ENCODE results near the gene GPR157. TPM values are rescaled to one million over a fixed set of nuclear protein-coding genes. Genes with fewer than 3 reads are reported as not detected.

The GPR157 gene
- total RNA-seq, 6 experiments from 2014 or later: 5.6 to 12.5 (median 7.0) TPM

DNA sequence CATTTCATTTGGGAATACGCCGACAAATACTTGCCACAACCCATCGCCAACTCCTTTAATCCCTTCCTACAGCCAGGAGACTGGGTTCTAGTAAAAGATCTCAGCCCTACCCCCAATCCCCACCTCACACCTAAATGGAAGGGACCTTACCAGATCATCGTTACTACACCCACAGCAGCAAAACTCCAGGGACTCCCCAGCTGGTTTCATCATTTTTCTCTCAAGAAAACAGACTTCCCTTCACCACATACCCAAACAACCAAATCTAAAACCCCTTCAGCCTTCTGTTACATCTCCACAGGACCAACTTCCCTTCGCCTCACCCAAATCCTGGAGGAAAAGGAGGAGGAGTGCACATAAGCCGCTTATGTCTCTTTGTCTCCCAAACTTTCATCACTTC lies 35.8 kb downstream of the GPR157 start:
- no peak overlapping the region for H3K27ac ChIP-seq
- no peak for ATAC-seq
- no peak overlapping the region for H3K4me3 ChIP-seq
- no peaks in the 10 kb centered on the region for H3K4me1 ChIP-seq
- no peaks in the 10 kb centered on the region for H3K9me3 ChIP-seq
- intact Hi-C loops (cut with DNase I): no loop called here
- H3K27me3 ChIP-seq: no peaks in the 10 kb centered on the region
- DNase-seq: no peak
- no peaks in the 10 kb centered on the region for H3K36me3 ChIP-seq
- 66% methylated on average over 6 of the region's 6 CpGs for WGBS (ENCODE audit: insufficient coverage, low coverage, low lambda C conversion rate, missing lambda C conversion rate)
- TF ChIP-seq, protein P1, sequence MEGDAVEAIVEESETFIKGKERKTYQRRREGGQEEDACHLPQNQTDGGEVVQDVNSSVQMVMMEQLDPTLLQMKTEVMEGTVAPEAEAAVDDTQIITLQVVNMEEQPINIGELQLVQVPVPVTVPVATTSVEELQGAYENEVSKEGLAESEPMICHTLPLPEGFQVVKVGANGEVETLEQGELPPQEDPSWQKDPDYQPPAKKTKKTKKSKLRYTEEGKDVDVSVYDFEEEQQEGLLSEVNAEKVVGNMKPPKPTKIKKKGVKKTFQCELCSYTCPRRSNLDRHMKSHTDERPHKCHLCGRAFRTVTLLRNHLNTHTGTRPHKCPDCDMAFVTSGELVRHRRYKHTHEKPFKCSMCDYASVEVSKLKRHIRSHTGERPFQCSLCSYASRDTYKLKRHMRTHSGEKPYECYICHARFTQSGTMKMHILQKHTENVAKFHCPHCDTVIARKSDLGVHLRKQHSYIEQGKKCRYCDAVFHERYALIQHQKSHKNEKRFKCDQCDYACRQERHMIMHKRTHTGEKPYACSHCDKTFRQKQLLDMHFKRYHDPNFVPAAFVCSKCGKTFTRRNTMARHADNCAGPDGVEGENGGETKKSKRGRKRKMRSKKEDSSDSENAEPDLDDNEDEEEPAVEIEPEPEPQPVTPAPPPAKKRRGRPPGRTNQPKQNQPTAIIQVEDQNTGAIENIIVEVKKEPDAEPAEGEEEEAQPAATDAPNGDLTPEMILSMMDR (IDR thresholded peaks at IDR 0.05): no peak
- TF ChIP-seq POLR2A (IDR thresholded peaks at IDR 0.05): no peak

DNA sequence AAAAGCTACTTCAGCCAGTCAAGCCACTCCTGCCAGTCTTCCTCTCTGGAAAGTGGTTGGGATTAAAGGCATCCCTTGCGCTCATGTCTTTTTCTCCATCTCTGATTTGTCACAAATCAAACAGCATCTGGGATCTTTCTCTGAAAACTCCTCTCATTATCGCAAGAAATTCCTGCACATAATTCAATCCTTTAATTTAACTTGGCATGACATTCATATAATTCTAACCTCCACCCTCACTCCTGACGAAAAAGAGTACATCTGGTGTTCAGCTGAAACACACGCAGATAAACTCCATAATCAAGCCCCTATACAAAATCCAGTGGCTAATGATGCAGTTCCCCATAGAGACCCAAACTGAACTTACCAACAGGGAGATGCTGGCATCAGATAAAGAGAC lies 40.1 kb downstream of the GPR157 start:
- H3K4me3 ChIP-seq: no peak overlapping the region
- H3K36me3 ChIP-seq: no peaks in the 10 kb centered on the region
- H3K27ac ChIP-seq: no peak overlapping the region
- H3K27me3 ChIP-seq: no peaks in the 10 kb centered on the region
- no peak for TF ChIP-seq POLR2A (IDR thresholded peaks at IDR 0.05)
- TF ChIP-seq, protein P1 (IDR thresholded peaks at IDR 0.05): no peak
- 78% methylated on average over 4 of the region's 4 CpGs for WGBS (ENCODE audit: insufficient coverage, low coverage, low lambda C conversion rate, missing lambda C conversion rate)
- no peak for ATAC-seq
- no peak for DNase-seq
- intact Hi-C loops (cut with DNase I): no loop called here
- no peaks in the 10 kb centered on the region for H3K4me1 ChIP-seq
- H3K9me3 ChIP-seq: no peaks in the 10 kb centered on the region

DNA sequence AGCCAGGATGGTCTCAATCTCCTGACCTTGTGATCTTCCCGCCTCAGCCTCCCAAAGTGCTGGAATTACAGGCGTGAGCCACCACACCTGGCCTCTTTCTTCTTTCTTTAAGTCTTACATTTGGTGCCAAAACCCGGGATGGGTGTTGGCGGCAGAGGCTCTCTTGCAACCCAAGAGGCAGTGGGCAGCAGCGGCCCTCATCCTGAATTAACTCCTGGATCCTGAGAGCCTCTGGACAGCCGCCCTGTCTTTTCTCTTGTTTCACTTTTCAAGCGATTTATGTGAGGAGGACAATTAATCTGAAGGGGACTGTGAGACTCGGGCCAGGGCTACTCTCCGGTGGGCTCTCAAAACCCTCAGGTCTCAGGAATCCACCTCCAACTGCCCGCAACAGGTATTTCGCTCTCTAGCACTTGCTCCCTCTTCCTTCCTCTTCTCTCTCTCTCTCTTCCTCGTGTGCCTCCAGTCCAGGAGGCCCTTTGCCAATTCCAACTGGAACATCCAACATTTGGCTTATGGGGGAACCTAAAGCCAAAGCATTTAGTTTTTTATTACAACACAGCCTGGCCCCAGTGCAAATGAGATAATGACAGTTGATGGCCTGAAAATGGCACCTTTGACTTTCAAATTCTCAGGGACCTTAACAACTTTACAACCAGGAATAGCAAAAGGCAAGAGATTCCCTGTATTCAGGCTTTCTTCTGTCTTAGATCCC lies 41.3 kb downstream of the GPR157 start:
- ATAC-seq: no peak
- H3K36me3 ChIP-seq: no peaks in the 10 kb centered on the region
- no peak overlapping the region for H3K27ac ChIP-seq
- intact Hi-C loops (cut with DNase I): no loop called here
- DNase-seq: no peak
- WGBS (ENCODE audit: insufficient coverage, low coverage, low lambda C conversion rate, missing lambda C conversion rate): 72% methylated on average over 11 of the region's 12 CpGs
- H3K9me3 ChIP-seq: no peaks in the 10 kb centered on the region
- no peak overlapping the region for H3K4me3 ChIP-seq
- H3K27me3 ChIP-seq: no peaks in the 10 kb centered on the region
- TF ChIP-seq POLR2A (IDR thresholded peaks at IDR 0.05): no peak
- TF ChIP-seq, protein P1 (IDR thresholded peaks at IDR 0.05): no peak
- peaks cover 0 to 5% (median 0%) of the 10 kb centered on the region in 4 donors for H3K4me1 ChIP-seq

DNA sequence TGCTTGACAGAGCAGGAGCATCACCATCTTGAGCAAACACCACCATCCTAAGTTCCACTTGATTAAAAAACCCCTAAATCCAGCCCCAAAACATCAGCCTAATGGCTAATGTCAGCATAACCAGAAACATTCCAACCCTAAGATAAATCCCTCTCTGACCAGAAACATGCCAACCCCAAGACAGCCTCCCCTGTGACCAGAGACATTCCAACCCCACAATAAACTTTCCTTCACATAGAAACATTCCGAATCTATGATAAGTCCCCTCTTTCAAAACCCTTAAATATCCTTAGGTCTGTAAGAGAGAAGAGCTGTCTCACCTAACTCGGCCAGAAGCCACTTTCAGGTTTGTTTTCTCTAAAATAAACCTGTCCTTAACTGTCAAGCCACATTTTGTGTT lies 42.1 kb downstream of the GPR157 start:
- Histone ChIP-seq H3K36me3 (no peaks in the 10 kb centered on the region), H3K4me3 (no peak overlapping the region), H3K4me1 (peaks cover 0 to 9% (median 0%) of the 10 kb centered on the region in 4 donors), H3K27ac (no peak overlapping the region), H3K27me3 (no peaks in the 10 kb centered on the region), H3K9me3 (no peaks in the 10 kb centered on the region)
- ATAC-seq (no peak), DNase-seq (no peak)
- TF ChIP-seq, protein P1 (IDR thresholded peaks at IDR 0.05): no peak
- TF ChIP-seq POLR2A (IDR thresholded peaks at IDR 0.05): no peak
- intact Hi-C loops (cut with DNase I): no loop called here
- 62% methylated on average over 2 of the region's 2 CpGs for WGBS (ENCODE audit: insufficient coverage, low coverage, low lambda C conversion rate, missing lambda C conversion rate)

Data from right lobe of liver (tissue), 6 donors.